HepG2 (cell line): Measurements from ENCODE around the gene TAGLN2. TPM values are rescaled to one million over a fixed set of nuclear protein-coding genes. Genes with fewer than 3 reads are reported as not detected.

Experiments used
- CBX2 ChIP-seq, 2 experiments: fragments of 200-600 bp in 1 of 2; sonication (generic); formaldehyde crosslinking in 1 of 2; IDR thresholded peaks; 2 replicates each; pipeline versions ENCODE4 v1.7.0 to v1.8.1; 2018 to 2022; ENCODE audit warnings: low read depth in 2 of 2, low read length in 1 of 2, mild to moderate bottlenecking in 1 of 2, missing genetic modification reagents in 1 of 2
- ETV6 ChIP-seq: sonication (generic); formaldehyde crosslinking; conservative IDR thresholded peaks from 2 replicates; pipeline ENCODE4 v1.4.0; 2020; ENCODE audit warnings: missing genetic modification reagents
- GPN1 ChIP-seq: sonication (generic); formaldehyde crosslinking; IDR thresholded peaks from 2 replicates; pipeline ENCODE4 v1.5.1; 2020; ENCODE audit warnings: missing genetic modification reagents, borderline replicate concordance
- MAZ ChIP-seq, 2 experiments: sonication (generic) in 1 of 2; formaldehyde crosslinking in 1 of 2; IDR thresholded peaks; 2 replicates each; pipeline versions ENCODE4 v1.5.0 to v1.6.1; 2012 to 2020; ENCODE audit warnings: low read depth in 2 of 2, mild to moderate bottlenecking in 2 of 2, borderline replicate concordance in 1 of 2, improper control_type of control experiment in 1 of 2, low read length in 1 of 2, missing genetic modification reagents in 1 of 2, moderate library complexity in 1 of 2
- MTA1 ChIP-seq: sonication (generic); formaldehyde crosslinking; IDR thresholded peaks from 2 replicates; pipeline ENCODE4 v1.4.0; 2020; ENCODE audit warnings: missing genetic modification reagents, mild to moderate bottlenecking, borderline replicate concordance
- NR2F6 ChIP-seq, 2 experiments: IDR thresholded peaks; 2 replicates each; pipeline ENCODE4 v1.6.1; 2016; ENCODE audit warnings: antibody characterized with exemption in 1 of 2, mild to moderate bottlenecking in 1 of 2
- PRDM10 ChIP-seq: sonication (generic); formaldehyde crosslinking; IDR thresholded peaks from 2 replicates; pipeline ENCODE4 v1.4.0; 2020; ENCODE audit warnings: low read depth, missing genetic modification reagents
- SKIL ChIP-seq: sonication (generic); formaldehyde crosslinking; IDR thresholded peaks from 2 replicates; pipeline ENCODE4 v1.8.0; 2022; ENCODE audit warnings: missing genetic modification reagents, mild to moderate bottlenecking, moderate library complexity, borderline replicate concordance
- SNAPC2 ChIP-seq: sonication (generic); formaldehyde crosslinking; IDR thresholded peaks from 2 replicates; pipeline ENCODE4 v1.8.1; 2022; ENCODE audit warnings: mild to moderate bottlenecking, missing genetic modification reagents
- SP4 ChIP-seq: sonication (generic); formaldehyde crosslinking; IDR thresholded peaks from 2 replicates; pipeline ENCODE4 v1.8.1; 2023; ENCODE audit warnings: mild to moderate bottlenecking, missing genetic modification reagents
- TFE3 ChIP-seq: IDR thresholded peaks from 2 replicates; pipeline ENCODE4 v1.6.1; 2016
- YEATS2 ChIP-seq: sonication (generic); formaldehyde crosslinking; IDR thresholded peaks from 2 replicates; pipeline ENCODE4 v1.4.0; 2020; ENCODE audit warnings: missing genetic modification reagents, borderline replicate concordance
- YY1 ChIP-seq: IDR thresholded peaks from 2 replicates; pipeline ENCODE4 v1.6.1; 2011; ENCODE audit warnings: low read length, low read depth, moderate library complexity, mild to moderate bottlenecking; ENCODE audit not compliant: insufficient read depth, insufficient replicate concordance
- ZFP36L1 ChIP-seq: sonication (generic); formaldehyde crosslinking; IDR thresholded peaks from 2 replicates; pipeline ENCODE4 v1.8.0; 2022; ENCODE audit warnings: mild to moderate bottlenecking, missing genetic modification reagents, moderate library complexity
- ZNF235 ChIP-seq: sonication (generic); formaldehyde crosslinking; IDR thresholded peaks from 2 replicates; pipeline ENCODE4 v1.8.1; 2023; ENCODE audit warnings: mild to moderate bottlenecking, missing genetic modification reagents, borderline replicate concordance
- ZNF326 ChIP-seq: sonication (generic); formaldehyde crosslinking; IDR thresholded peaks from 2 replicates; pipeline ENCODE4 v1.4.0; 2020; ENCODE audit warnings: missing genetic modification reagents, borderline replicate concordance
- polyA plus RNA-seq, 8 experiments: library from polyadenylated mRNA; depleted of rRNA in 3 of 8; stranded (reverse) in 7 of 8; unstranded in 1 of 8; fragments of >200 nt; fragmentation: Illumina TruSeq in 4 of 8; extraction: Trizol in 4 of 8; gene quantifications; 2 replicates each; pipeline versions ENCODE4 v1.2.1 to v1.2.3, GENCODE V29; 2011 to 2016; ENCODE audit warnings: low read depth in 4 of 8, missing spikeins in 1 of 8, mixed read lengths in 1 of 8; ENCODE audit not compliant: insufficient read depth in 1 of 8
- total RNA-seq, 5 experiments: library from RNA; depleted of rRNA; stranded (reverse); fragments of >200 nt; fragmentation: Illumina TruSeq; extraction: Trizol; gene quantifications; 2 replicates each; pipeline ENCODE4 v1.2.3, GENCODE V29; 2016; ENCODE audit warnings: low read depth in 1 of 5

TAGLN2 gene
- total and polyA plus RNA-seq, 2 of the 13 experiments (the other 11 are each of a cell fraction or from before 2014, with no cell fraction given) = 6.7 to 17.2 TPM

- TF ChIP-seq ETV6 (no peak), CBX2 (IDR thresholded peaks at IDR 0.05; ENCODE audit: low read depth, low read length) (no peak), CBX2 (CRISPR knock-in tag; IDR thresholded peaks at IDR 0.05; ENCODE audit: low read depth) (no peak), ZNF235 (CRISPR knock-in tag) (no peak), TFE3 (CRISPR knock-in tag) (no peak), MTA1 (no peak), ZNF326 (CRISPR knock-in tag) (no peak), MAZ (IDR thresholded peaks at IDR 0.05; ENCODE audit: borderline replicate concordance, low read depth, low read length) (peak; percentile 63; the same call in 1 of the 2 replicates), MAZ (CRISPR knock-in tag; IDR thresholded peaks at IDR 0.05; ENCODE audit: low read depth) (no peak), PRDM10 (CRISPR knock-in tag) (no peak), YEATS2 (no peak), SP4 (CRISPR knock-in tag) (no peak), ZFP36L1 (CRISPR knock-in tag) (no peak), YY1 (no peak), NR2F6 (IDR thresholded peaks at IDR 0.05) (no peak), NR2F6 (CRISPR knock-in tag; IDR thresholded peaks at IDR 0.05) (0 out of 2 replicates have a peak, but pooled peaks have one; percentile 13), SKIL (no peak), SNAPC2 (no peak), GPN1 (CRISPR knock-in tag) (no peak)
- TF ChIP-seq, all 625 proteins: peak for 17
Observed at GRCh38 chr1:159923203-159924024, 1.9 kb downstream of the TAGLN2 start (continued).
